Cerebellar nuclear complex (tissue), 1 donor: Measurements from ENCODE around the gene JMY.

Experiments used
- DNase-seq, 2 experiments: peaks; one replicate each; lab custom pipeline; 2025; lab: John Stamatoyannopoulos, UW

Gene JMY

DNA sequence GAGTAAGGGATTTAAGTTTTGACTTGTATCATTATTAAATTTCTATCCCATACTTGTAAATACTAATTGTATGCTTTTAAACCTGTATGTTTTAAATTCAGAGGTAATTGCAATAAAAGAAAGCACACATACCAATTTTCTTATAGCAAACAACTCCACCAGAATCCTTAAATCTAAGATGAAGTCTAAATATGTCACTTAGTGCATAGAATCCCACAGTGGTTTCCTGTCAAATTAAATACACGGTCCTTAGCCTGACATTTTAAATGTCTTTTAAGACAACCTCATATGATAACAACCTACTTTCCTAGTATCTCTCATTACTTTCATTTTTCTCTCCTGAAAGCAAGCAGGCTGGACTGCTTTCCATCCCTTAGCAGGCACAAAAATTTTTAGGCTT lies 52.0 kb downstream of the JMY start:
- DNase-seq: no peak

DNA sequence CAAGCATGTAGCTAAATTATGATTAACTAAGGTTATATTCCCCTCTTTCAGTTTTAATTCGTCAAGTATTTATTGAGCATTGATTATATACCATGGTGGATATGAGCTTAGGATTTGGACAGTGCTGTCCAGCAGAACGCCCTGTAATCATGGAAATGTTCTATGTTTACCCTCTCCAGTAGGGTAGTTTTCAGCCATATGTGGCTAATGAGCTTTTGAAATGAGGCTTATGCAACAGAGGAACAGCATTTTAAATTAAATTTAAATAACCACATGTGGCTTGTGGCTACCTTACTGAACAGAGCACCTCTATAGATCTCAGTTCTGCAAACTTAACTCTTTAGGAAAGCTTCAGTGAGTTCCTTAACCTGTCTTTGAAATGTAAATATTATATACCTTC lies 59.1 kb downstream of the JMY start:
- no peak for DNase-seq

DNA sequence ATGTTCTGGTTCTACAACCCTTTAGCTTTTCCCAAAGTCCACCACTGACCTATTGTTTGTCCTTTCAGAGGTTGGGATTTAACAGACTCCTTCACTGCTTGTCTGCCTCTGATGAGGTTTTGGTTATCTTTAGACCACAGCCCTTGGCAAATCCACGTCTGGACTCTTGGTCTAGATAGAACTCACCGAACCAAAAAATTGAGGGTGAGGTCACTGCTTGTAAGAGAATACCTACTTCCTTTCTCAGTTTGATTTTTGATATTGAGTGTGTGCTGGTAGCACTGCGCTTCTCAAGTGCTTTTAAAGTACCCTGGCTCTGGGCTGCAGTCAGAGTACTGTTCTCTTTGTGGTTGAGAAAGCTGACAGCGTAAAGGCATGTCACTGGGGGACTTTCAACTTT lies 61.7 kb downstream of the JMY start:
- DNase-seq: no peak

DNA sequence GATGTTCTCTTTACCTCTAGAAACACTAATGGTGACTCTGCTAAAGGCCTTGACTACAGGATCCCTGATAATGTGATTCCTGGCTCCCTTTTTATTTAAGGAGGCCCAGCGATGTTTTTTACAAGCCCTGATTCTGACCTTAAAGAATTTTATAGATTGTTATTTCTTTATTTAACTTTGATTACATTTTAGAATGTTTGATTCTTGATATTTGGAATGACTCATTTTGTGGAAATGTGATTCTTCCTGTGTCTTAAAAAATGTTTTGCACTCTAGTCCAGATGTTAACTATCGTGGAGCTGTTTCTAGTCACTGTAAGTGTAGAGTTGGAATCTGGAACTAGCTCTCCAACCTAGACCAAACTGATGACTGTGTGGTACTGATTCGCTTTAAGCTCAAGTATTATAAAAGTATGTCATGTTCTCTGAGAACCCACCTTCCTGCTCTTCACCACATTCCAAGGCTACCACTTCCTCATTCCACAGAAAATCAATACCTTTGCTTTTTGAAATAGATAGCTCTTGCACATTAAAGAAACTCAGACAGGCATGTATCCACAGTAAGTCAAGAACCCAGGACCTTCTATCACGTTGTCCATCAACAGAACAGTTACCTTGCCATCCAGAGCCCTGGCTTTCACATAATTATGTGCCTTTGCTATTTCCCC lies 65.2 kb downstream of the JMY start:
- no peak for DNase-seq

DNA sequence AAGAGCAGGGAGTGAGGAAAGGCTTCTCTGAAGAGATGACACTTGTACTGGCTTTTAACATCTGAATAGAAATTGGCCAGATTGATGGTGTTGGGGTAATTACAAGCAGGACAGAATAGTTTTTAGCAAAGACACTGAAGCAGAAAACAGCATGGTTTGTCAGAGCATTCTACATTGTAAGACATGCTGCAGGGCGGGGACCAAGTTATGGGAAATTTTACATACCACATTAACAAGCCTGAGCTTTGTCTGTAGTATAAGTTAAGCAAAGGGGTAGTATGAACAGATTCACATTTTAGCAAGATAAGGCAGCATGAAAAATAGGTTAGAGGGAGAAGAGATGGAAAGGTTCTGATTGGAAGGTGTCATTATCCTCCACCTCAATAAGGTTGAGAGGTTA lies 66.5 kb downstream of the JMY start:
- no peak for DNase-seq

DNA sequence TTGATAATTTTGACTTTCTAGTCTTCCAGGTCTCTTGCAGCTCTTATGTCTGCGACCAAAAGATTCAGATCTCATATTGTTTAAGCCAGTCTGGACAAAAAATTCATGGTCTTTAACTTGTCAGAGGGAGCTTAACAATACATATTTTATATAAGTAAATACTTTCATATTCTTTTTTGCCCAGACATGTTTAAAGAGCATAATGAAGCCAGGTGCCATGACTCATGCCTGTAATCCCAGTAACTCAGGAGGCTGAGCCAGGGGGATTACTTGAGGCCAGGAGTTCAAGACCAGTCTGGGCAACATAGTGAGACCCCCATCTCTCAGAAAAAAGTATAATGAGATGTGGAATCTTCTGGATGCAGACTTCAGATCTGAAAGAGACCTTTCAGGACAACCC lies 69.8 kb downstream of the JMY start:
- DNase-seq: no peak

DNA sequence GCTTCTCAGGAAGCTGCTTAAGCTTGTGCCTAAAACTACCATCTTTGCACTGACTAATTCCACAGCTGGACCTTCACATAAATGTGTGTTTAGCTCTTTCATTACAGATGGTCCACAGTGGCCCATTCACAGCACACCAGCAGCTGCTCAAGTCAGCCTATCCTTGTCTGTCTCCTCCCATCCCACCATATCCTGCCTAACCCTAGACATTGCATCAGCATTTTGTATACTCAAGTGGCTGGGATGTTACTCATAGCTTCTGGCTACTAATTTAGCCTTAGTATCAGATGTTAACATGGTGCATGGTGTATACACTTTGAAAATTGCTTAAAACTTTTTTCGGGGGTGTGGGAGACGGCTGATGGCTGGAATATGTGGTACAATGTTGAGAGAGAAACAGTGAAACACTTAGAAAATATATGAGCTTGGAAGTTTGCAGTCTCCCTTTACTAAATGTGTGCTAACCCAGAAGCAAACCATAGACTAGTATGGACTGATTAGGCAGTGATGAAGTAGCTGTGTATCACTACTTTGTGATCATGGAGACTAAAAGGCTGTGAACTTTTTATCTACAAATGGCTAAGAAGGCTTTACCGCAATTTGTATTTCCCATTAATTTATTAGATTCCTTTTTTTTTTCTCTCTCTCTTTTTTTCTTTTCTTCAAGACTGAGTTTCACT lies 83.1 kb downstream of the JMY start:
- no peak for DNase-seq

DNA sequence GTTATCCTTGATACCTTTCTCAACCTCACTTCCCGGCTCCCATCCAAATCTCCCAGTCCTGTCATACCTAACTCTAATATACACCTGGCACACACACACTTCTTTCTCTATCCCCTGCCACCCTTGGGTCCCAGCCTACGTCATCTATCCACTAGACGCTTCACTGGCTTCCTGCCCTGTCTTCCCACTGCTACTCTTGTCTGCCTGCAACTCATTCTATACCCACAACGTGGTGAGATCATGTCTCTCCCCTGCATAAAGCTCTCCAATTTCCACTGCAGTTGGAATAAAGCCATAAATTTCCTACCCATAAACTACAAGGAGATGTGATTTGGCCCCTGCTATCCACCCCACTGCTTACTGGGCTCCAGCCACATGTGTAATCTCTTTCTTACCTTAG lies 93.5 kb downstream of the JMY start:
- no peak for DNase-seq

DNA sequence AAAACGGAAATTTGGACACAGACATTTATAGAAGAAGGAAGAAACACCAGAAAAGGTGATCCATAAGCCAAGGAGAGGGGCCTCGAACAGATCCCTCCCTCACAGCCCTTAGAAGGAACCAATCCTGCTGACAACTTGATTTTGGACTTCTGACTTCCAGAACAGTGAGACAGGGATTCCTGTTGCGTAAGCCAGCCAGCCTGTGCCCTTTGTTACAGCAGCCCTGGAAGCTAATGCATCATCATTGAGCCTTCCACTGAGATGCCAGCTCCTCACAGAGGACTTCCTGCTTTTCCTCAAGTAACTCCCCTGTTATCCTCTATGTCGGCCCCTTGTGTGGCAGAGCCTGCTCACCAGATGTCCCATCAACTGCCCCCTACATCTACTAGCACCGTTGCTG lies 94.1 kb downstream of the JMY start:
- DNase-seq: no peak

DNA sequence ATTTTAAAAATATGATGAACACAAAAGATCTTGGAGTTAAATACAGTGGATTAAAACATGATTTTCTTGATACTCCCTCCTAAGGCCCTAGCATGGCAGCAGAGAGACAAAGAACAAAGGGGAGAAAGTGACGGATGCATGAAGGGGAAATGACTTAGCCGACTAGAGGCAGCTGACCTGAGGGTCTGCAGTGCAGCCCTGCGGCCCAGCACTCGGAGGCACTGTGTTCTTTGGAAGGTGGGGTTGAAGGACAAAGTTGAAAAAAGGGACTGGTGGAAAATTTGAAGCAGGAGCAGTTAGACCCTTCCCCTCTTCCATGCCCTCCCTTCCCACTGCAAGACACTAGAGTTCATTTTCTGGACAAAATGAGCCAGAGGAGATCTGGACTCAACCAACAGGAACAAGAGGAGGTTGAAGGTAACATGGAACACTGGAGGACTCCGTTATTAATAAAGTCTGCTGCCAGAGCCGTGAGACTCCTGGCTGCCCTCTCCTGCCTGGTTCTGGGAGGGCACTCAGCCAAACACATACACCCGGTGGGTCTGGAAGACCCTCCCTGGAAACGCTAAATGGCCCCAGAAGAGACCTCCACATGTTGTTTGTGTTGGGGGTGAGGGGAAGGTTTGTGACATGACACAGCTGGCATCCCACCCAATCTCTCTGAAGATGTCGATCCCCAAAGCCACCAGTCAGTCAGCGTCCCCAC lies 98.1 kb downstream of the JMY start:
- no peak for DNase-seq

DNA sequence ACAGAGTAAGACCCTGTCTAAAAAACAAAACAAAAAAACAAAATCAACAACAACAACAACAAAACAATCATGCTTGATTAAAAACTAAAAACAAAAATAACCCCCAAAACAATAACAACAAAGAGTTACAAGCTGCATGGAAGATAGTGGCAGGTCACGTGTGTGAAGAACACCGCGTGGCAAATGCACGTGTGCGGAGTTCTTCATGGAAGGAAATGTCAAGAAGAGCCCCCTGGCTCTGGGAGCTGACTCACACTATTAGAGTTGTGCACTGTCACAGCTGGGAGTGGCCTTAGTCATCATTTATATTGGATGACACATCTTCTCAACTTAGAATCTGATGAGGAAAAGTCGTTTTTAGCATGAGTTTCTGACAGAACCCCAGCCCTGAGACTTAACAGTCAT lies 110.5 kb downstream of the JMY start:
- no peak for DNase-seq

DNA sequence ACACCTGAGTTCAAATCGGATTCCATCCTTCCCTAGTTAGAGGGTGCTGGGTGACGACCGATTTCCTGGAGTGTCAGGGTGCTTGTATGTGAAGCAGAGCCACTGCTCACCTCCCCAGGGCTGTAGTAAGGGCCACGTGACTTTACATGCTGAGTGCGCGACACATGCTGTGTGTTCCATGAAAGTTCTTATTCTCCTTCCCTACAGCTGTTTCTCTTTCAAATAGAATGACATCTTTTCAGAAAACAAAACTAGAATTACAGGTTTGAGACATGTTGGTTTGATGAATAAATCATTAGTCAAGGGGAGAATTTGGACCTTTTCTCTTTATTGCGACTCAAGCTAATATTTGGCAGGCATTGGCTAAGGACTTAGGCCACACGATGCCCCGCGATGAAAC lies 113.1 kb downstream of the JMY start:
- DNase-seq: no peak

DNA sequence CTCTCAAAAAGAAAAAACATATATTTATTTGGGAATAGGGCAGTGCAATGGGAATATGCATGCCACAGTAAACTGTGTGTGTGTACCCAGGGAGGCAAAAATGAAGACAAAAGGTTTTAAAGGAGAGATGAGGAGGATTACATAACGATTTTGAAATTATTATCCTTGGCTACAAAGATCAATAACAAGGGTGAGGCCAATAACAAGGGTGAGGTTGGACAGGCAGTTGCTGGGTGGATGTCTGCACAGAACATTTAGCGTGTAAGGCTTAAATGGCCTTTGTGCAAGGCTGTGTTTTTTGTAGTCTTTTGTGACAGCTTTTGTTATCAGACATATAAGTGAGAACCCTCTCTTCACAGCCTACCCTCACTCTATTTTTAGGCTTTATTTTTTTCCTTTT lies 114.0 kb downstream of the JMY start:
- DNase-seq: no peak

DNA sequence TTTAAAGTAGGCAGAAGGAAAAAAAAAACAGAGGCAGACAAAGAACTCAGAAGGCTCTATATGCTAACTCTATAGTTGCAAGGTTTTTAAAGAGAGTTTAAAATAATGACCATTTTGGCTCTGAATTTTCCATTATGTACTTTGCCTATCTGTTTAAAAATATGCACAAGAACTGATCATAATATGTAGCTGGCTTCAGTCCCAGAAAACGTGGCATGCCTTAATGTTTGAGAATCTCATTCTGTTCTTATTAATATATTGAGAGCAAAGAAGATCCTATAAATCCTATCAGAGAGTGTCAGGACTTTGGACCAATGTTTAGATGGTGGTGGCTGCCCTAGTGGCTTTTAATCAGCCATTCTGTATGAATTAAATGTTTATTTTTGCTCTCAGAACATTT lies 121.5 kb downstream of the JMY start:
- DNase-seq: no peak
